Measurements from ENCODE around the gene OSBPL5.
"Not testable (repeated sequence)": the region's sequence is repeated elsewhere in the genome, so short reads cannot be mapped to it uniquely, and the experiment has no call there.

Gene OSBPL5

GRCh38 chr11:3089236-3090061, 75.7 kb downstream of the OSBPL5 start:
- DNase-seq, result no peak

- no peak for DNase-seq
Measured at GRCh38 chr11:3088806-3089205, 76.3 kb downstream of the OSBPL5 start.

GRCh38 chr11:3087821-3088800, 77.0 kb downstream of the OSBPL5 start:
- DNase-seq, result no peak

- DNase-seq, result no peak
Measured at GRCh38 chr11:3087373-3087772, 77.7 kb downstream of the OSBPL5 start.

- no peak for DNase-seq
Measured at GRCh38 chr11:3086671-3087150, 78.4 kb downstream of the OSBPL5 start.

- no peak for DNase-seq
Measured at GRCh38 chr11:3086114-3086513, 79.0 kb downstream of the OSBPL5 start.

- no peak for DNase-seq
Measured at GRCh38 chr11:3085052-3085451, 80.1 kb downstream of the OSBPL5 start.

GRCh38 chr11:3083321-3083720, 81.8 kb downstream of the OSBPL5 start:
- DNase-seq, result no peak

GRCh38 chr11:3081386-3081751, 83.7 kb downstream of the OSBPL5 start:
- no peak for DNase-seq

- no peak for DNase-seq
Measured at GRCh38 chr11:3080733-3081385, 84.3 kb downstream of the OSBPL5 start.

GRCh38 chr11:3080104-3080503, 85.0 kb downstream of the OSBPL5 start:
- DNase-seq, result no peak

GRCh38 chr11:3077846-3078440, 87.2 kb downstream of the OSBPL5 start:
- DNase-seq, result no peak

GRCh38 chr11:3077189-3077836, 87.8 kb downstream of the OSBPL5 start:
- no peak for DNase-seq

- DNase-seq, result no peak
Measured at GRCh38 chr11:3074912-3075589, 90.1 kb downstream of the OSBPL5 start.

- no peak for DNase-seq
Measured at GRCh38 chr11:3073029-3073435, 92.1 kb downstream of the OSBPL5 start.

GRCh38 chr11:3069425-3069824, 95.7 kb downstream of the OSBPL5 start:
- DNase-seq, result no peak

GRCh38 chr11:3066308-3066707, 98.8 kb downstream of the OSBPL5 start:
- not testable (repeated sequence) for DNase-seq

- DNase-seq, result not testable (repeated sequence)
Measured at GRCh38 chr11:3064709-3065108, 100.4 kb downstream of the OSBPL5 start.

GRCh38 chr11:3063876-3064275, 101.2 kb downstream of the OSBPL5 start:
- not testable (repeated sequence) for DNase-seq

GRCh38 chr11:3063432-3063831, 101.7 kb downstream of the OSBPL5 start:
- DNase-seq, result not testable (repeated sequence)
